Spleen (tissue), 7 donors: ENCODE measurements around the gene CCL16.

Experiments used
- POLR2A ChIP-seq, 3 donors: fragments of 450-650 bp; IDR thresholded peaks; one replicate each; pipeline ENCODE4 v1.5.1; 2017; ENCODE audit warnings: antibody characterized with exemption in 3 of 3, mild to moderate bottlenecking in 1 of 3
- TF ChIP-seq, protein P1 (sequence below), 11 experiments: fragments of 200-600 bp in 7 of 11; fragments of 450-650 bp in 4 of 11; sonication (generic) in 4 of 11; IDR thresholded peaks in 8 of 11; conservative IDR thresholded peaks in 3 of 11; 1 replicate in 7 of 11; 2 replicates in 4 of 11; pipeline versions ENCODE4 v1.4.0 to v1.8.0; 2016 to 2021; ENCODE audit warnings: antibody characterized with exemption in 11 of 11, inconsistent platforms in 4 of 11, mild to moderate bottlenecking in 1 of 11
- donor health status: DM: no; HTN: no; CAD: no; lungs with moderate emphysema.
- donor health status: DM: no; HTN: no; CAD: no.
- donor health status: DM: no; HTN: no; CAD: no.

DNA sequence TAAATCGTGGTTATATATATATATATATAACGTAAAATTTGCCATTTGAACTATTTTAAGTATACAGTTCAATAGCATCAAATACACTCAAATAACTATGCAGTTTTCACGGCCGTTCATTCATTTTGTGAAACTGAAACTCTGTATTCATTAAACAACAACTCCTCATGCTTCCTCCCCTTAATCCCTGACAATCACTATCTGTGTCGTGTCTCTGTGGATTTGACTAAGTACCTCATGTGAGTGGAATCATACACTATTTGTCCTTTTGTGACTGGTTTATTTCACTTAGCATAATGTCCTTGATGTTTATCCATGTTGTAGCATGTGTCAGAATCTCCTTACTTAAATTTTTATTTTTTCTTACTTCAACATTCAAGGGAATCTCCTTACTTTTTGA, 33.6 kb upstream of the CCL16 start:
- TF ChIP-seq, protein P1, sequence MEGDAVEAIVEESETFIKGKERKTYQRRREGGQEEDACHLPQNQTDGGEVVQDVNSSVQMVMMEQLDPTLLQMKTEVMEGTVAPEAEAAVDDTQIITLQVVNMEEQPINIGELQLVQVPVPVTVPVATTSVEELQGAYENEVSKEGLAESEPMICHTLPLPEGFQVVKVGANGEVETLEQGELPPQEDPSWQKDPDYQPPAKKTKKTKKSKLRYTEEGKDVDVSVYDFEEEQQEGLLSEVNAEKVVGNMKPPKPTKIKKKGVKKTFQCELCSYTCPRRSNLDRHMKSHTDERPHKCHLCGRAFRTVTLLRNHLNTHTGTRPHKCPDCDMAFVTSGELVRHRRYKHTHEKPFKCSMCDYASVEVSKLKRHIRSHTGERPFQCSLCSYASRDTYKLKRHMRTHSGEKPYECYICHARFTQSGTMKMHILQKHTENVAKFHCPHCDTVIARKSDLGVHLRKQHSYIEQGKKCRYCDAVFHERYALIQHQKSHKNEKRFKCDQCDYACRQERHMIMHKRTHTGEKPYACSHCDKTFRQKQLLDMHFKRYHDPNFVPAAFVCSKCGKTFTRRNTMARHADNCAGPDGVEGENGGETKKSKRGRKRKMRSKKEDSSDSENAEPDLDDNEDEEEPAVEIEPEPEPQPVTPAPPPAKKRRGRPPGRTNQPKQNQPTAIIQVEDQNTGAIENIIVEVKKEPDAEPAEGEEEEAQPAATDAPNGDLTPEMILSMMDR (IDR thresholded peaks at IDR 0.05 in 8 of 11, conservative IDR thresholded peaks at IDR 0.05 in 3 of 11): no peak
- no peak for TF ChIP-seq POLR2A (IDR thresholded peaks at IDR 0.05)
